HG02981 (cell line): Measurements from ENCODE around the gene CEP164.

Experiments
- ATAC-seq: cut with Tn5 transposase; IDR thresholded peaks from one replicate; pipeline ENCODE4 v1.9.1; 2021; ENCODE audit warnings: mild to moderate bottlenecking, moderate library complexity; ENCODE audit not compliant: unreplicated experiment

Gene CEP164

DNA sequence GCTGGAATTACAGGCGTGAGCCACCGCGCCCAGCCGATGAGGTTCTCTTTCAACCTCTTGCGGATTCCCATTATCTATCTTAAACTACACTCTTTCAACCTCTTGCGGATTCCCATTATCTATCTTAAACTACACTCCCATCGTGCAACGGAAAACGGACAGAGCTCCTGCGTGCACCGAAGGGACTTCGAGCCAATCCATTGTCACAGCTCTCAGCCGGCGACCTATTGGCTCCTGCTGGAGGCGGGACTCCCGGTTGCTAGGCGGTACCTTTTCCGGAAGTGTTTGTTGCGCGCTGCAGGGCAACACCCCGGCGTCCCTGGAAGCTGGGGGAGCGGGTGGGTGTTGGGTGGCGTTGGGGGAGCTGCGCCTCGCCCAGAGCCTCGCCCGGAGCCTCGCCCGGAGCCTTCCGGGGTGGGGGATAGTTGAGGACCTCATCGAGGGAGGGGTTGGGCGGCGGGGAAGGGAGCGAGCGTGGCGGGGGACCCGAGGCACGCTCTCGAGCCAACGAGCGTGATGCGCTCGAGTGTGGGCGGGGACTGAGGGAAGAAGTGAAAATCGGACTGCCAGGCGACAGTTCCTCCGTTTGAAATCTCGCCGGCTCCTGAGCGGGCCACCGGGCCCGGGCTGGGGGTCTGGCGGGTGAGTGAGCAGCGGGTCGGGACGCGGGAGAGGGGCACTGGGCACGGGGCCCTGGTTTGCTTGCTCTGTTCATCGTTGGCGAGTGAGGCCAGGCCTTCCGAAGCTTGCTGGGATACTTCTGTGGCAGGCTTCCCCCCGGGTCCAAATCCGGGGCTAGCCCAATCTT is at the start of gene CEP164:
Gene CEP164 (plus strand): TSS at position 288 of the 808 bp plus-strand sequence. CDS start 10,733 bp downstream, outside the sequence.
- ATAC-seq = peak; percentile 96

DNA sequence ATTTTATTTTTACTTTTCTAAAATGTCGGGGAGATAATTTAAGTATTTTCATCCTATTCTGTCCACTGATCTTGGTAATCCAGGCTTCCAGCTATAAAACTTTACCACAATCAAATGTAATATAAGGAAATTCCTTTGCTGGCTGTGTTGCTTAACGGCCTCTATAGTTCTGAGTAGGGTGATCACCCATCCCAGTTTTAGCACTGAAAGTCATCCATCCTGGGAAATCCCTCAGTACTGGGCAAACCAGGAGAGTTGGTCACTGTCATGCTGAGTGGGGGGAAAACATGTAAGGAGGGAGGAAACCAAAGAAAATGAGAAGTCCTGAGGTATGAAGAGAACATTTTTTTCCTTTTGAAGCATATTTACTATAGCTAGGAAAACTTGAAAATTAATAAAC is 49.3 kb upstream of the CEP164 start:
- no peak for ATAC-seq

DNA sequence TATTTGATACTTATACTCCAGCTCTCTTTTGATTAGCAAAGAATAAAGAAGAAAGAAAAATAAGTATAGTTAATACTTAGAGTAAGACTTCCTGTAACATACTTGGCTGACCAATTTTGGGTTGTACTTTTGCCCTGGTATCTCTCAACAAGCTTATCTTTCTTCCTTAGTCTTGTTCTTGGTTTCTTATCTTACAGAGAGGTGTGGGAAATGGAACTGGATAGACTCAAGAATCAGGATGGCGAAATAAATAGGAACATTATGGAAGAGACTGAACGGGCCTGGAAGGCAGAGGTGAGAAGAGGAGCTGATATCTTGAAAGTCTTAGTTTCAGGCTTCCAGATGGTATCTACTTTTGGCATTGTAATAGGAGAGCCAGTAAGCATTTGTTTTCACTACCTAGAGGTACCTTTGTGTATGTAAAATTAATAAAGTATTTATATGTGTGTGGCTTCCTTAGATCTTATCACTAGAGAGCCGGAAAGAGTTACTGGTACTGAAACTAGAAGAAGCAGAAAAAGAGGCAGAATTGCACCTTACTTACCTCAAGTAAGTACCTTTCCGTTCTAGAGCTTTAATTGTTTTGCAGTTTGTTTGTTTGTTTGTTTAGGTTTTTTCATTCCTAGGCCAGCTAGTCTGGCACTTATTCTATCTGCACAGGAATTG is 47.8 kb upstream of the CEP164 start:
- no peak for ATAC-seq

DNA sequence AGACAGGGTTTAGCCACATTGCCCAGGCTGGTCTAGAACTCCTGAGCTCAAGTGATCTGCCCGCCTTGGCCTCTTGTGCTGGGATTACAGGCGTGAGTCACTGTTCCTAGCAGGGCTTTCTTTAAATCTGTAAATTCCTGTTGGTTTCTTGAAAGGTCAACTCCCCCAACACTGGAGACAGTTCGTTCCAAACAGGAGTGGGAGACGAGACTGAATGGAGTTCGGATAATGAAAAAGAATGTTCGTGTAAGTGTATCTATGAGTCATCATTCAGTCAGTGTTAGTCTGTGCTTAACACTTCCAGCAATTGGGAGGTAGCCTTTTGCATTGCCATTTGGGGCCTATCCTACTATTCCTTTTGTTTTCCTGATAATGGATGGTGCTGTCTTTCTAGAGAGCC is 46.5 kb upstream of the CEP164 start:
- ATAC-seq = no peak

DNA sequence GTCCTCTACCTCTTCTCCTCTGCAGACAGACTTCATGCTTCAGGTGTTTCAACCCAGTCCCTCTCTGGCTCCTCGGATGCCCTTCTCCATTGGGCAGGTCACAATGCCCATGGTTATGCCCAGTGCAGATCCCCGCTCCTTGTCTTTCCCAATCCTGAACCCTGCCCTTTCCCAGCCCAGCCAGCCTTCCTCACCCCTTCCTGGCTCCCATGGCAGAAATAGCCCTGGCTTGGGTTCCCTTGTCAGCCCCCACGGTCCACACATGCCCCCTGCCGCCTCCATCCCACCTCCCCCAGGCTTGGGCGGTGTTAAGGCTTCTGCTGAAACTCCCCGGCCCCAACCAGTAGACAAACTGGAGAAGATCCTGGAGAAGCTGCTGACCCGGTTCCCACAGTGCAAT is 45.8 kb upstream of the CEP164 start:
- ATAC-seq = no peak

DNA sequence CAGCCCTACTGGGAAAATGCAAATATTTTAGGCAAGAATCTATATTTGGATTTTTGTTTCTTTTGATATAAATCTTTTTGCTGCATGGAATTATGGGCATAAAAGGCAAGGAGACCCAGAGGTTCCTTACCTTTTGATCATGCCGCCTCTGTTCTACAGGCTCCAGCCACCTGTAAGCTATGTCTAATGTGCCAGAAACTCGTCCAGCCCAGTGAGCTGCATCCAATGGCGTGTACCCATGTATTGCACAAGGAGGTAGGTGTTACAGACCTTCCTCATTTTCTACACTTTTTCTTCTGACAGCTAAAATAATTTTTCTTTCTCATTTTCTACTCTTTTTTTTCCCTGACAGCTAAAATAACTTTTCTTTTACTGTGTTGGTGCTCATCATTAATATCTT is 44.7 kb upstream of the CEP164 start:
- no peak for ATAC-seq

DNA sequence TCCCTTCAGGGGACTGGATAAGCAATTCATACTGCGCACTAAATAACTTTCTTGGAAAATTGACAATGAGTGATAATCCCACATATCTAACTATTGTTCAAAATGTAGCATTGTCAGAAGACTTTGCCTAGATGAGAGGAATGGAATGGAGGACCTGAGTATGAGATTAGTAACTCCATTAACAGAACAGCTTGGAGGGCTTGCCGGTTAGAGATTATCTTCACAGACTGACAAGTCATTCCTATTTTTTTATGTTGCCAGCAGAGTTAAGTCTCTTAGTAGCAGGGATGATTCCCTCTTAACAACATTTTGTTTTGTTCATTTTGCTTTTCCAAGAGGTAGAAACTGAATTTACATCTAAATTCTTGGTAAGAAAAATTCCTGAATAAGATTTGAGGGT is 43.6 kb upstream of the CEP164 start:
- ATAC-seq = no peak

DNA sequence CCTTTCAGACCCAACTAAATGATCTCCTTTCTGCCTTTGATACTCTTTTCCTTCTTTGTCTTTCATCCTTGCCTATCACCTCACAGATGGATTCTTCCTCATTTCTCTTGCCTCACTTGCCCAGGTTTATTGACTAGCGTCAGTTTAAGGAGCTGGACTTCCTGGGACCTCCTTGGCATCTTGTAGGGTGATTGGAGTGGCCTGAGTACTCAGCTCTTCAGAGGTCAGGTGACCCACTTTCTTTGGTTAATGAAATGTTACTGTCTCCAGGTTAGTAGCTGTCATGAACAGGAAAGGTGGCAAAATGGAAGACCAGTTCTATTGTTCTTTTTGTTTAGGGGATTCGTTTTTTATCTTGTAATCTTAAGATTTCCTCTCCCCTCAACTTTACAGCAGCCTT is 41.1 kb upstream of the CEP164 start:
- no peak for ATAC-seq

DNA sequence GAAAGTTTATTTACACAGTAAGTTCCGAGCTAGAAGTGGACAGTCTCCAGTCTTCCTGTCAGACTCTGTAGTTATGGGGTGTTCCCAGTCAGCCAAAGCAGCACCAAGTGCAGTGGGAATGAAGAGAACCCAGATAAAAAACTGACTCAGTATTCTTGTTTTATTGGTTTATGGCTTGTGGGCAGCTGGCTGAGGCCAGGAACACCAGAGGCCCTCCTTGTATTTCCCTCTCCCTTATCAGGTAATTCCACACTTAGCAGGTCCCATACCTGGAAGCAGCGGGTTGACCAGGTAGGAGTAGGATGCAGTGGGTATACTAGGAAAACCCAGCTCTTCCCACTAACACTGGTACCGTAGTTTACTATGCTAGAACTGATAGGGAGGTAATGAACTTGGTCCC is 40.0 kb upstream of the CEP164 start:
- ATAC-seq = no peak

DNA sequence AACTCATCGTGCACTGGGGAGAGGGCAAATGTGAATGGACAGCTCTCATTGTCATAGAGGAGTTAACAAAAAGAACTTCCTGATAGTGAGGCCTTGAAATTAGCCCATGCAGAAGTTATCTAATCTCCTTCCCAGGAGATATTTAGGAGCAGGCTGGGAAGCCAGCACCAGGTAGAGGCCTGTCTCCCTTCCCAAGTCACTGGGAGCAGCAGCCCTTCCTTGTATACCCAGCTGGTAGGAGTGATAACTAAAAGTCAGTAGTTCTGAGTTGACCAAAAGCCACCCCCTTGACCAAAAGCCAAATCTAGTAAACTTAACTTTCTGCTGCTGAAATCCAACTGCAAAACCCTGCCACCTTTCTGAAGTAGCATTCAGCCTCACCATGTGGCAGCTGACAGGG is 37.9 kb upstream of the CEP164 start:
- ATAC-seq = no peak

DNA sequence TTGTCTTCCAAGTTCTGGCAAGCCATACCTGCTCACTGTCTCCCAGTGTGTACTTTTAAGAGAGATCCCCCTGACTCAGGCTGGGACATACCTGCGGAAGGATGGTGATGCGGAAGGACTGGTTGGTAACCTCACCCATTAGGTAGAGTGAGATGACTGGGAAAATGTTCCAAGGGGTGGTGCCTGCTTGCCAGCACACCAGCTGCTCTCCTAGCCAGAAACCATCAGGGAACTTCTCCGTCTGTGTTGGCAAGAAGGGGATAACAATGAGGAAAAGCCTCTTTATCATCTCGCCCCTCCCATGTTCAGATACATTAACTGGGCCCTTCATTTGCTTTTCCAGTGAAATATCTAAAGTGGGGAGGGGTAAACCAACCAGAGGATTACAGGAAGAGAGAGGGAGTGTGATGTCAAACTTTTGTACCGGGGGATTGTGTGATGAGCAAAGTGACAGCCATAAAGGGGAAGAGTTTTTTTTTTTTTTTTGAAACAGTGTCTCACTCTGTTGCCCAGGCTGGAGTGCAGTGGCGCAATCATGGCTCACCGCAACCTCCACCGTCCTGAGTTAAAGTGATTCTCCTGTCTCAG is 36.8 kb upstream of the CEP164 start, which contains the start of gene BACE1-AS:
Gene BACE1-AS (plus strand): TSS at position 538 of the 588 bp plus-strand sequence.
- no peak for ATAC-seq

DNA sequence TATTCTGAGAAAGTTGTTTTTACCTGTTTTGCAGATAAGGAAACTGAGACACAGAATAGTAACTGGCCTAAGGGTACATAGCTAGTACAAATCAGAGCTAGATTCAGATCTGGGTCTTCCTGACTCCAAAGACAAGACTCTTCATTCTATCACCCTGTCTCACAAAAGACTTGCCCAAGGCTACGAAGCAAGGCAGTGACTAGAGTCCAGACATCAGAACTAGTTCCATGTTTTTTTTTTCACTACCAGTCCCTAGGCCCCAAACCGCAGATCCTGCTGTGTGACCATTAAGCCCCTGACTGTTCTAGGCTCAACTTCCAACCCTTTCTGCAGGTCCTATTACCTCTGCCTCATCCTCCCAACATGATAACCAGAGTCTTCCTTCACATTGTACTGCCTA is 35.0 kb upstream of the CEP164 start:
- no peak for ATAC-seq

DNA sequence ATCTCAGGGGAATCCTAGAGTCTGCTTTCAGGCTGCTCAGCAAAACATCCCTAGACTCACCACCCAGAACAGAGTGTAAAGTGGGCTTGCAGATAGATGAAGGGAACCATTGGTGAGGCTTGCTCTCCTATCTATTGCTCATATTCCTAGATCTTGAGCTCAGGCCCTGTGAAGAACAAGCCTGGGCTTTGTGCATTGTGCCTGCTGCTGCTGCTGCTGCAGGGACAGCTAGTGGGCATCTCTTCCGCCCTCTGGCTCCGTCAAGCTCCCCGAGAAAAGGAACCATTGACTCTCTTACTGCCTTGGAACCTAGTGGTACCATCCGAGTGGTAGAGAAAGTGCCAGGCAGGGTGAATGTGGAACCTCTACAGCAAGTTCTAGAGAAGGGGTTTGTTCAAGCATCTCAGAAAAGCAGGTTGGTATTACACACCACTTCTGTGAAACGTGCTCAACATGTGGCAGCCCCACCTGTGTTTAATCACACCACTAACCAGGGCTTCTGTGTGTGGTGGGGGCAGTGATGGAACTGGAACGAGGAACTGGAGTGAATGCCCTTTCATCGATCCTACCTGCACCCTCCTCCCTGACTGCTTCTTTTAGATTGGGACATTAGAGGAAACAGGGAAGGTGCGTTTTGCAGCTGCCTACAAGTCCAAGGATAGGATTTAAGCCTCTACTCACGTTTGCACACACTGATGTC is 32.1 kb upstream of the CEP164 start:
- no peak for ATAC-seq

DNA sequence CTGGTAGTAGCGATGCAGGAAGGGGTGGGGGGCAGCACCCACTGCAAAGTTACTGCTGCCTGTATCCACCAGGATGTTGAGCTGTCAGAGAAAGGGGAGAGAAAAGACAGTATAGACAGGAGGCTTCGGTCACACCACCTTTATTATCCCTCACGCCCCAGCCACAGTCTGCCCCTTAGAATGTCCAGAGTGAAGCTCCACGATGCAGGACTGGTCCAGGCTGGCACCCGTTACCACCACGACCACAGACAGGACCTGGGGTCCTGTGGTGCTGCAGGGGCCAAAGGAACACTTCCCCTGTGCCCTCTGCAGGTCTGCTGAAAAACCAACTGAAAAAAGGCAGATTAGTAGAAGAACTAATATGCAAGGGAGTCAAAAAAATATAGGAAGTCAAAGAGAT is 30.8 kb upstream of the CEP164 start:
- ATAC-seq = no peak

DNA sequence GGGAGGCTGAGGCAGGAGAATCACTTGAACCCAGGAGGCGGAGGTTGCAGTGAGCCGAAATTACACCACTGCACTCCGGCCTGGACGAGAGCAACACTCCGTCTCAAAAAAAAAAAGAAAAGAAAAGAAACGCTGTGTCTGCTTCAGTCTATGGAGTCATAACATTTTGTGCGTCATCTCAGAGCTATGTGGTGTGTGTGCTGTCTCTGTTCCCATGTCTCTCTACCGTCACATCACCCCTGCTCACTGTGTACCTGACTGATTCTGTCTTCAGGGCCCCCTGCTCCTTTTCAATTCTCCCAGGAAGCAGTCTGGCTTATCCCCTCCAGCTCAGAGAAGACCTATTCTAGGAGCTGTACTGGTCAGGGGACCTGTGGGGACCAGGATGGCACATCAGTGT is 29.5 kb upstream of the CEP164 start:
- ATAC-seq = no peak

DNA sequence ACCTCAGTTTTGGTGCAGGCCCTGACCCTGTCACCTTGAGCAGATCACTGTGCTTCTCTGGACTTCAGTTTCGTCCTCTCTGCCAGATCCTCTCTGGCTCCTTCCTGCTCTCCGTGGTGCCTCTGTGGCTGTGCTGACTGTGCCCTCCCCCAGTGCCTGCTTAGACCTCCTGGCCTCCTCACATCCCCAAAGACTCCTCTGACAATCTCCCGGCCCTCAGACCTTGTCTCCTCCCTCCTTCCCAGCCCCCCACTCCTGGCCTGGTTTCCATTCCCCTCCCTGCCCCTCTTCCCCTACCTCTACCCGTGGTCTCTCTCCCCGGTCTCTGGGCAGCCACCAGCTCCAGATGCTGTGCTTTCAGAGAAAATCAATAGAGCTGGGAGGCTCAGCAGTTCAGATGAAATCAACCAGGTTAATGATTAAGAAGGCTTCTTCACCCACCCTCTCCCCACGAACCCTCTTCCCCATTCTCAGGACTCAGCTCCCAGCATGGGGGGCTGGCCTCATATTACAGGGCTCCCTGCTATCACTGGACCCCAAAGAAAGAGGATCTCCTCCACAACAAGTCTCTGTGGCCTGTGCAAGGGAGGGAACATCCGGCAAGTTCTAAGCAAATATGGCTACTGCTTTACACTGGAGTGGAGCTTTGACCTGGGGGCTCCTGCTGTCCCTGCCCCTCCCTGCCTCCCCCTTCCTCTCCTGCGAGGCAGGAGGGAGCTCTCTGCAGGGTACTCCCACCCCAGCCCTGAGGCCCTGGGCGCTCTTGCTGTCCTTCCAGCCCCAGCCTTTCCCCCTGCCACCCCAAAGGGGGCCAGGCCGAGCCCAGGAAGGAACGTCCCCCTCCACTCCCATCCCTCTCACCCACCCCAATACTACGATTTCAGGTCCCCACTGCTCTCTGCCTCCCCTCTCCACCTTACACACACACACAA is 28.0 kb upstream of the CEP164 start:
- no peak for ATAC-seq

DNA sequence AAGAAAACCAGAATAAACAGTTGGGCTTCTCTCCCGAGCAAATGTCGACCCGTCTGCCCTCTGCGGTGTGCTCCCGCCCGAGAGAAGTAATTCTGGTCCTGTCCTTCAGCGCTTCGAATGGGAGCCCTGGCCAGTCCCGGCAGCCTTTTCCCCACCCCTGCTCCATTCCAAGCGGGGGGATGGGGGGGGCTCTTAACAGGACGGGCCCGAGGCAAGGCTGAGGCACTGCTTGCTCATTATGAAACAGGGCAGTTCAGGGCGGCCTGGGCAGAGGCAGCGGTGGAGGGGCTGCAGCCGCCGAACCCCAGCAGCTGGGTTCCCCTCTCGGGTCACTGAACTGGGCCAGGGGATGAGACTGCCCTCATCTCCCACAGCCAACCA is 27.4 kb upstream of the CEP164 start:
- ATAC-seq = no peak

DNA sequence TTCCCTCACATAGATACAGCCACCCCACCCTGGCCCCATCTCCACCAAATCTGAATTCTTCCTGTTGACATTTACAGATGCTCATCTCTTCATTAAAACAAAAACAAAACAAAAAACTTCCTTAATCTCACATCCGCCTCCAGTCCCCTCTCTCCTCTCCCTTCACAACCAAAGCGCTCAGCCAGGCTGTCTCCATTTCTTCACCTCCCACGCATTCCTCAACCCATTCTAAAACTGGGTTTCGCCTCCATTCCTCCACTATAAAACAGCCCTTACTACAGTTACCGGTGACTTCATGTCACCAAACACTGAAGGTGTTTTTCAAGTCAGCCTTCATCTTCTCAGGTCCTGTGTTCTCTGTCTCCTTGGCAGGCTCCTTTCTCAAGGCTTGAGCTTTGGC is 26.9 kb upstream of the CEP164 start:
- no peak for ATAC-seq

DNA sequence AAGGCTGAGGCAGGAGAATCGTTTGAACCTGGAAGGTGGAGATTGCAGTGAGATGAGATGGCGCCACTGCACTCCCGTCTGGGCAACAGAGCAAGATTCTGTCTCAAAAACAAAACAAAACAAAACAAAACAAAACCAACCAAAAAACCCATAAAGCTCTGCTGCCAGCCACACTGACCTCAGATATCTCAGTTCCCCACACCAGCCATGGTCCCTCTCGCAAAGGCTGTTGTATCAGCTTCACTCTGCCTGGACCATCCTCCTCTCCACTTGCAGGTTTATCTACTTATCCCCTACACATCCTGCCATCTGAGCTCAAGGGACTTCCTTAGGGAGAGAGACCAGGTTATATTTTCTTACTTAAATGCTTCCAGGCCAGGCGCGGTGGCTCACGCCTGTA is 25.4 kb upstream of the CEP164 start:
- peak; percentile 45 for ATAC-seq

DNA sequence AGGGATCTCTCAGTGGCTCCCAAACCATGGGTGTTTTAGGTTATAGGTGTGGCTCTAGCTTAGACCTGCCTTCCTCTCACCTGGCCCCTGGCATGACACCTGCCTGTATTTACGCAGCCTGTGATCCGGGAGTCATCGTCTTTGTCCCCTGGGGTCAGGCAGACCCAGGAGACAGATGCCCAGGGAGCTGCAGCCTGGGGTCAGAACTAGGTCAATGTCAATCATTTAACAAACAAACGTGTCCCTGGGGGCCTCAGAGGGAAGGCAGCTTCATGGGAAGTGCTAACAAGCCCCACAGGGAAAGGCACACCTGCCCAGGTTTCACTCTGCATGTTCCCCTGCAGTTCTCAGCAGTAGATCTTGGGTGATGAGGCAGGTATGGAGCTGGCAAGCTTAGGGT is 24.6 kb upstream of the CEP164 start:
- ATAC-seq = no peak
